ENCODE measurements around the gene DAB2IP. TPM values are rescaled to one million over a fixed set of nuclear protein-coding genes. Genes with fewer than 3 reads are reported as not detected.
"Not testable (repeated sequence)": the region's sequence is repeated elsewhere in the genome, so short reads cannot be mapped to it uniquely, and the experiment has no call there.

Gene DAB2IP
- total RNA-seq, 1 donor from 2014 or later = 13.7 TPM

DNA sequence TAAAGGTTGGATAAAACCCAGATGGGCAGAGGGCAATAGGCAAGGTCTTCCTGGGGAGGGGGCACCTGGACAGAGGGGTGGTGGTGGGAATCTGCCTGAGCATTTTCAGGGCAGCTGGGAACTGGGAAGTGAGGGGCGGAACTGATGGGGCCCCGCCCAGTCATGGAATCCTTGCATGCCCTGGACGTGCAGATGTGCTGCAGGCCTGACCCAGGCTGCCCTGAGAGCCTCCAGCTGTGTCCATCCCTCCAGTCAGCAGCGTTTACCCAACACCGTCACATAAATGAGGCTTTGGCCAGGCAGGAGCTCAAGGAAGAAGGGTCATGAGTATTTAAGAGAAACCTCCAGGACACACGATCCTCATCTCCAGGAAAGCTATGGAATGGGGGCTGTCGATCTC, 70.3 kb downstream of the DAB2IP start:
- DNase-seq (ENCODE audit: low read depth, low spot score) = no peak

DNA sequence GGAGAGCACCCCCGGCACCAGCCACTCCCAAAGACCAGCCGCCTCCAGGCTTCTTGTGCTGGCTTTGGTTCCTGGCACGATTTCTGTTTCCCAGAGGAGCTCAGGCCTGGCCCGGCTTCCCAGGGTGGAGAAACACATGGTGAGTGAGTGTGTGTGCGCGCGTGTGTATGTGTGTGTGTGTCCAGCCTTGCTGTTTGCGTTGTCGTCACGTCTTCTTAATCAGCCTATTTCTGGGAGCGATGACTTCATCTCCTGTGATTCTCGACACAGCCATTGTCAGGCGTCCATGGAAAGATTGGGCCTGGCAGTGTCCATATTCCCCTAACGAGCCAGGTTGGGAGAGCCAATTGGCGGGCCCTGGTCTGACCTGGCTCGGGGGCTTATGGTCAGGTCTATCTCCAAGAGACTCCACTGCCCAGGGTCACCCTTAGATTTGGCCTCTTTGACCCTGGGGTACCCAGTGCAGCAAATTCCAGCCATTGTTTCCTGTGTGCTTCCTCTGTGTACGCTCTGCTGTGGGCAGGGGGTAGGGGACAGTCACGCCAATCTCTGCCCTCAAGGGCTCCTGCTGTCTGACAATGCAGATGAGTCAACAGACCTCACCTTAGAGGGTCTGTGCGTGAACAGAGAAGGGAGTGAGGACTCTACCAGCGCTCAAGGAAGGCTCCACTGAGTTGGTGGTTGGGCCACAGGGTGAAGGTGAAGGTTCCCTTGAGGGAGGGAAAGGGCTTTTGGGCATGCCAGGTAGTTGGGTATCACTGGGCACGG, 73.8 kb downstream of the DAB2IP start:
- DNase-seq (ENCODE audit: low read depth, low spot score) = peak; percentile 97

- DNase-seq (ENCODE audit: low read depth, low spot score) = no peak
Observed at GRCh38 chr9:121727295-121728020, 76.0 kb downstream of the DAB2IP start.

- no peak for DNase-seq (ENCODE audit: low read depth, low spot score)
Observed at GRCh38 chr9:121728916-121729315, 77.5 kb downstream of the DAB2IP start.

DNA sequence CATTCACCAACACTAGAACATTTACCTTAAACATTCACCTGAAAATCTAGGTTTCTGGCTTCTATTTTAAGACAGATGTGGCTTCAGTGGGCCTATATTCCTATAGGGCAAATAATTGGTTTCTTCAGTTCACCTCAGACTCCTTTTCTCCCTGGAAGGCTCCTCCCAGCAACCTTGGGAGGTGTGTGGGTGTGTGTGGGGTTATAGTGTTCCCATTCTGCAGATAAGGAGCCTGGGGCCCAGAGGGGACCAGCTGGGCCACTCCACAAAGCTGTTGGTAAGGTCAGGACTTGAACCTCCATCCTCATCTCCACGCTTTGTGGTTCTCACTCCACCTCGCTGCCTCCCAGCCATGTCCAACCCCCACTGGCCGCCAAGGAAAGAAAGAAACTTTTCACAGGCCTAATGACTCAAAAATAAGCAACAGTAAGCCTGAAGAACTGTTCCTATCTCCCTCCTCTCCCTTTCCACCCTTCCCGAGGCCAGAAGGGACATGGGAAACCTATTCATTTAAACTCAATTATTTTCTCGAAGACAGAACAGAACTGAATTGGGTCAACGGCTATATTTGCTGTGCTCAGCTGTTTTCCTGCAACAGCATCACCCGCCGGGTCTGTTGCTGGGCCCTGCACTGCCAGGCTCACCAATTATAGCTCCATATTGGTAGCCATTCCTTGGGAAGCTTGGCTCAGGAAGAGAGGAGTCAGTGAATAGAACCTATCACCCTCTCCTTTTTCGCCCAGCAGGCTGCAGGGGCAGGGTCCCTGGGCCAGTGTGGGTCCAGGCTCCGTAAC, 78.5 kb downstream of the DAB2IP start:
- DNase-seq (ENCODE audit: low read depth, low spot score) = no peak

DNA sequence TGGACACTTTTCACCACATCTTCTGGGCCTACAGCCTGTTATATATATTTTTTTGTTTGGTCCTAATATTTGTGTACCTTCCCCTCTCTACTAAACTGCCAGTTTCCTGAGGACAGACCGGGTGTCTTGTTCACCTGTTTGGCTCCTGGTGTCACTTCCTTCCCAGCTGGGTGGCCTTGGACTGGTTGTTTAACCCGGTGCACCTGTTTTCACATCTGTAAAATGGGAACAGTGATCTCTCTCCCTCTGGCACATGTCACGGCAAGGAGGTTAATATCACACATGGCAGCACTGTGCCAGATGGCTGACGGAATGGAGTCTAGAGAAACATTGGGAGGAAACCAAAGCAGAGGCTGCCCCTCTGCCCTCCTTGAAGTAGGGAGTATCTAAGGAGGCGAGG, 79.7 kb downstream of the DAB2IP start:
- no peak for DNase-seq (ENCODE audit: low read depth, low spot score)

DNA sequence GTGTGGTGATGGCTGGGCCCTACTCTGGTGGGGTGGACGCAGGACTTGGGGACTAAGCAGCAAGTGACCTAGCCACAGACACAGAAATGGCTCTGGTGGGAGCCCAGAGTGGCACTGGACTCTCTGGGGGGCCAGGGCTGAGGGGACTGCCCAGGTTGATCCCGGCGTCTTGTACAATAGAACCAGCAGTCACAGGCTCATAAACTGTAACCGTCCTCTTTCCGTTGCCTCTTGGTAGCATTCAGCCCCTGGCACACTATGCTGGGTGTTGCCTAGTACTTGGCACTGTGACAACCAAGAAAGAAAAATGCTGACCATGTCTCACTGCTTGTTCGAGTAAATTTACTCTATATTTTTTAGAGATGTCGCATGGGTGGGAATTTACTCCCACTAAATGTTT, 80.5 kb downstream of the DAB2IP start:
- DNase-seq (ENCODE audit: low read depth, low spot score) = no peak

- DNase-seq (ENCODE audit: low read depth, low spot score) = no peak
Observed at GRCh38 chr9:121732389-121732788, 81.0 kb downstream of the DAB2IP start.

- no peak for DNase-seq (ENCODE audit: low read depth, low spot score)
Observed at GRCh38 chr9:121732886-121733285, 81.5 kb downstream of the DAB2IP start.

DNA sequence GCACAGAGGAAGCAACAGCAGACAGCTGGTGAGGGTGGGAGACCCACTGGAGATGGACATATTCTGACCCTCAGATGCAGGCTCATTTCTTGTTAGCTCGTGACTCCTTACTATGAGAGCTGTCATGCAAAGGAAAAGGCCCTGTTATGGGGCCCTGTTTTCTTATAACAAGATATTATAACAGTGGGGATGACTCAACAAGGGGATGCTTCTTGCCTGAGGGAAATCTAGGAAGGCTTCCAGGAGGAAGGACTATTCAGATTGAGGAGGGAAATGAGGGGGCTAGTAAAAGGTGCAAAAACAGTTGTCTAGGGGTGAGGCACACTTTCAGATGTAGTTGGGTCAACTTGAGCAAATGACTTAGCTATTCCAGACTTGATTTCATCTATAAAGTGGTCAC, 83.0 kb downstream of the DAB2IP start:
- no peak for DNase-seq (ENCODE audit: low read depth, low spot score)

DNA sequence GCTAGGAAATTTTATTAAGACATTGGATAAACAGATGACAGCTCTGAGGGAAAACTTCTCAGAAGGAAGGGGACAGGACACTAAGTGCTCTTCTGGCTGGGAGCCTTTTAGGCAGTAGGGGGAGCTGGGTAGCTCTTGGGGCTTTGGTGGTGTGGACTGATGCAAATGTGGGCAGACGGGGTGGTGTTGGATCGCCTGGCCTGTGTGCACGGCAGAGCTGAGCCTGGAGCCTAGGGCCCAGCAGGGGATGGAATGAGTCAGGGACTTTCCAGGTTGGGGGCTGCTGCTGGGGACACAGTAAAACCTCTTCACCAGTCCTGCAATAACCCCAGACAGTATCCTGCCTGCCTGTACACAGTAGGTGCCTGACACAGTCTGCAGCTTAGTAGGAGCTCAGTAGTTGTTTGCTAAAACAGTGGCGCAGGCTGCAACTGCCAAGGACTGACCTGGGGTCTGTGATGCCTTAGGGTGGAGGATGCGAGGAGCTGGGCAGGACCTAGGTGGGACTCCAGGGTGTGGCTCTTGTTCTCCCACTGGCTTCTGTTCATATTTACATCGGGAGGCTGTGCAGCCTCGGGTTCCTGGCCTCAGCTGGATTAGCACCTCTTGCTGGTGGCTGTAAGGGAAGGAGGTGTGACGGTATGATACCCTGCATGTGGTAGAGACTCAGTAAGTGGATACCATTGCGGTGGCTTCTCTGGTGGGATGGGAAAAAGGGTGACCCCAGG, 83.8 kb downstream of the DAB2IP start:
- DNase-seq (ENCODE audit: low read depth, low spot score) = no peak

DNA sequence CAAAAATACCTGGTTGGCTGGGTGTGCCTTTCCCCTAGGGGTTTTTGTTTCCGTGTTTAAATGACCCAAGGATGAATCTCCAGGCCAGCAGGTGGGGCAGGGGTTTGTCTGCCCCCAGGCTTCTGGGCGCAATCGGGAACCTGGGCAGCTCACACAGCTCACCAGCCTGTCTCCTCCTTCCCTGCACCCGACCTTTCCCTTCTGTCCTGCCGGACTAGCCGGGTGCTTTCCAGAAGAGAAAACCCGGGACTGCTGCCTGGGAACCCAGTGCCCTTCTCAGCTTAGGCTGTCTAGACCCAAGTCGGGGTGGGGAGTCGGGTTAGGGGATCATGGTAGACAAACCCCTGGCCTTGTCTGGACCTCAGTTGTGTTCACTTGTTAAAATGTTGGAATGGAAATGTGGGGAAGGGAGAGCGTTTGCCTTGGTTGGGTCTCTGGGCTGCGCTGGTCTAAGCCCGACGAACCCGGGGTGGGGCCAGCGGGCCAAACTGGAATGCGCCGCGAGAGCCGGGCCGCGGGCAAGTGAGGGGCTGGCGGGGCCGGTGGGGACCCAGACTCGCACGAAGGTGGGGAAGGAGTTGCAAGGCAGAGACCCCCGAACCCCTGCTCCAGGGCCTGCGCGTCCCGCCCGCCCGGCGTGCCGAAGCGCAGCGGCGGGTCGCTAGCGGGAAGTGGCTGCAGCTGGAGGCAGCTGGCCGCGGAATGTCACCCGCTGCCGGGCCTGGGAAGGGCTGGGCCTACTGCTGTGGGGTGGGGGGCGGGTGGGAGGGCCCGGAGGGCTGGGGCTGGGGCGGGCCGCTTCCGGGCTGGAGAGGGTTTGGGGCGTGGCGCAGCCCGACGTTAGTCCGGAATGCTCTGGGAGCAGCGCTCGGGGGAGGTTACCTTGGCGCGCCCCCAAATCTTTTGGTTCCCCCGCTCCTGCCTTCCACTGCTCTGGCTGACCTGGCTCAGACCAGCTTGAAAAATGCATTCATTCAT, 84.6 kb downstream of the DAB2IP start:
- no peak for DNase-seq (ENCODE audit: low read depth, low spot score)

DNA sequence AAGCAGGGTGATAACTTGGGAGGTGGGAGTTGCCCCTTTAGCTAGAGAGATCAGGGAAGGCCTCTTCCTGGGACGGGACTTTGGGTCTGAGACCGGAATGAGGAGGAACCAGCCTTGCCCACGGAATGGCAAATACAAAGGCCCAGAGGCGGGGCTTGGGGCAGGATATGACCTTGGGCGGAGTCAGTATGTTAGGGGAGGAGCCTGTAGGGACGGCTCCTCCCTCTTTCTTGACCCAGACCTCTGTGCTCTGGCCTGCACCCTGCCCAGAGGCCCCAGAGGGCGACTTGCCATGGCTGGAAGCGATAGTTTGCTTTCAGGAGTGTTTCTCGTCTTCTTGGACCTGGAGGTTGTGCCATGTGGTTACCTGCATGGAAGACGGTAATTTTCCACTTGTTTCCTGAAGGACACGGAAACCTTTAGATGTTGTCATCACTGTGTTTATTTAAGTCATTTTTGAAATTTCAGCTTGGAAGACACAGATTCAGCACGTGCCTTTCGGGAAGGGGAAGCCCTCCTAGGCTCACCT, 85.6 kb downstream of the DAB2IP start:
- no peak for DNase-seq (ENCODE audit: low read depth, low spot score)

DNA sequence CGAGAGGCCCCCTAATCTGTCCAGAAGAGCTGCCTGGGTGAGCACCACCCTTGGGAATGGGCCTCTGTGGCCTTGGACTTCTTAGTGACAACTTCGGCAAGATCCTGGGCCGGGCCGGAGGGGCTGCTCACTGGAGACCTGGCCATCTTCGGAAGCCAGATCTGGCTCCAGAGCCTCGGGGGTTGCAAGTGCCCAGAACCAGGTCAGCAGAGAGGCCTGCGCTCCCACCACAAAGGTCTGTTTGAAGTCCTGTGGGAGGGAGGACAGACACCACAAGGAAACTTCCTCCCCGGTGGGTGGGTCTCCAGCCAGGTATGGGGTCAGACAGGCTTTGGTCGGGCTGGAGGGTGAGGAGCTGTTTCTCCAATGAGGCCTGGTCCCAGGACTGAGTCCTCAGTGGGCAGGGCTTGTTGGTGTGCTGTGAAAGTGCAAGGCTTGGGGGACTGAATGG, 86.1 kb downstream of the DAB2IP start:
- DNase-seq (ENCODE audit: low read depth, low spot score) = no peak

GRCh38 chr9:121738411-121738810, 87.0 kb downstream of the DAB2IP start:
- DNase-seq (ENCODE audit: low read depth, low spot score) = no peak

GRCh38 chr9:121738968-121739367, 87.5 kb downstream of the DAB2IP start:
- no peak for DNase-seq (ENCODE audit: low read depth, low spot score)

DNA sequence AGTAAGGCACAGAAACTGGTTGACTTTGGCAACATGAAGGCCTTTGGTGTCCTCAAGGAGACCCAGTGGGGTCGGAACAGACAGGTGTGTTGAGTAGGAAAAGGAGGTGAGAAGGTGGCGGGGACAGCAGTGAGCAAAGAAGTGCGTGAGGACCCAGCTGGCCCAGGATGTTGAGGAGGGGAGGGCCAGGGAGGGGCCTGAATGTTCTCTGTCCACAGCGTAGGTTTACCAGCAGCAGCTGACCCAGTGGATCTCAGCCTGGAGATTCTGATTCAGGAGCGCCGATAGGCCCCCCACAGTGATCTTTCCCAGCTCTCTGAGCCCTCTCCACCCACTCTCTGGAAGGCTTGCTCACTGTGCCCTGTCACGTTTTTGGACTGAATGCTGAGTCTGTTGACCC, 88.5 kb downstream of the DAB2IP start:
- DNase-seq (ENCODE audit: low read depth, low spot score) = no peak

GRCh38 chr9:121741228-121741918, 89.9 kb downstream of the DAB2IP start:
- DNase-seq (ENCODE audit: low read depth, low spot score) = no peak

DNA sequence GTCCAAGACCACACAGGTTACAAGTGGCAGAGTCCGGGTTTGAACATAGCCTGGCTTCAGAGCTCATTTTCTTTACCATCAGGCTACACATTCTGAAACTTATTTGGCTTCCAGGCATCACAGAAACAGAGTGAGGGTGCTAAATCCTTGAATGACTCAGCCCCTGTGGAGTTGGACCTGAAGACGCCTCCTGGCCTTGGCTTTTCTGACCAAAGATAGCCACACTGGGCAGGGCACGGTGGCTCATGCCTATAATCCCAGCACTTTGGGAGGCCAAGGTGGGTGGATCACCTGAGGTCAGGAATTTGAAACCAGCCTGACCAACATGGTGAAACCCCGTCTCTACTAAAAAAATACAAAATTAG, 90.5 kb downstream of the DAB2IP start:
- DNase-seq (ENCODE audit: low read depth, low spot score) = not testable (repeated sequence)
